ENCODE results near the gene GALR1. TPM values are rescaled to one million over a fixed set of nuclear protein-coding genes. Genes with fewer than 3 reads are reported as not detected.

GALR1 gene
- total RNA-seq, 1 donor from 2014 or later, result not detected

GRCh38 chr18:77320971-77321559 is 71.4 kb downstream of the GALR1 start:
- intact Hi-C loops (cut with micrococcal nuclease), result no loop called here

- intact Hi-C loops (cut with micrococcal nuclease), result no loop called here
These were observed 72.5 kb downstream of the GALR1 start for GRCh38 chr18:77321823-77322805.

GRCh38 chr18:77323640-77324299 is 74.1 kb downstream of the GALR1 start:
- intact Hi-C loops (cut with micrococcal nuclease), result no loop called here

Other genes with a start within 250 kb of the GALR1 start
- gene MBP, start 117.1 kb upstream of the GALR1 start, total RNA-seq, result 89.5 and 96.0 TPM in 2 replicates